ENCODE measurements around the gene MYT1. TPM values are rescaled to one million over a fixed set of nuclear protein-coding genes. Genes with fewer than 3 reads are reported as not detected.

The MYT1 gene
- total and polyA plus RNA-seq, 9 of the 15 experiments (the other 6 are each of a cell fraction or from before 2014, with no cell fraction given), result 0.02 to 0.12 (median 0.06) TPM; not detected in 4

- TF ChIP-seq ZNF407 (IDR thresholded peaks at IDR 0.05; ENCODE audit: low read depth), result peak; percentile 58; the same call in 1 of the 2 replicates
- TF ChIP-seq ZNF24 (IDR thresholded peaks at IDR 0.05), result 0 out of 2 replicates have a peak, but pooled peaks have one; percentile 17
- peak; percentile 48; the same call in 1 of the 2 replicates for TF ChIP-seq E2F3 (CRISPR knock-in tag; IDR thresholded peaks at IDR 0.05)
- 0 out of 2 replicates have a peak, but pooled peaks have one; percentile 48 for TF ChIP-seq ETV5 (CRISPR knock-in tag; IDR thresholded peaks at IDR 0.05; ENCODE audit: low read depth)
- TF ChIP-seq ILF3 (IDR thresholded peaks at IDR 0.05; ENCODE audit: borderline replicate concordance), result peak; percentile 58; the same call in 1 of the 2 replicates
- peak; percentile 53 for TF ChIP-seq POU5F1 (IDR thresholded peaks at IDR 0.05; ENCODE audit: borderline replicate concordance, low read depth, low read length, partially characterized antibody)
- TF ChIP-seq KLF16 (IDR thresholded peaks at IDR 0.05), result no peak
- TF ChIP-seq ZNF586 (CRISPR knock-in tag; conservative IDR thresholded peaks at IDR 0.05), result no peak
- TF ChIP-seq CHD2 (IDR thresholded peaks at IDR 0.05; ENCODE audit: low read depth, low read length), result peak; percentile 61; the same call in 1 of the 2 replicates
- peak; percentile 85 for TF ChIP-seq RBFOX2 (IDR thresholded peaks at IDR 0.05; ENCODE audit: low read depth, low read length)
Observed at GRCh38 chr20:64255361-64256281, 91.4 kb downstream of the MYT1 start, which contains the start of gene PCMTD2 (continued).
